ENCODE data around the gene ARAP2.

GRCh38 chr4:36172656-36173055 is 71.7 kb downstream of the ARAP2 start:
- no peak for TF ChIP-seq POLR2A (IDR thresholded peaks at IDR 0.05)
- TF ChIP-seq CTCF (IDR thresholded peaks at IDR 0.05), result no peak
